Left hindlimb (tissue), 1 donor: ENCODE measurements around the gene TIGD3.
"Not testable (repeated sequence)": the region's sequence is repeated elsewhere in the genome, so short reads cannot be mapped to it uniquely, and the experiment has no call there.

Experiments used
- DNase-seq: peaks from one replicate; pipeline ENCODE4 v3.0.0-alpha.2; 2018

TIGD3 gene

DNA sequence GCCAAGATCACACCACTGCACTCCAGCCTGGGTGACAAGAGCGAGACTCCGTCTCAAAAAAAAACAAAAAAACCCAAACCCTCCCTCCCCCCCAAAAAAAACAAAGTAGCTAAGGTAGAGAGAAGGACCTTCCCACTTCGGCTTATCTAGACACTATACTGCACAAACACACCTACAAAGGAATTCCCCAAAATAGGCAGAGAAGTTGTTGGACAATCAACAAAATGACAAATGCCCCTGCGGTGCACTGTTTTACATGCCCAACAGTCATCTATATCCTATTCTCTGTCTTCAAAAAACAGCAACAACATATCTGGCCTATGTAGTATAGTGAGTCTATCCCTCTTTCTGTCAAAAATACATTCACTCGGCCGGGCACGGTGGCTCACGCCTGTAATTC lies 27.5 kb upstream of the TIGD3 start:
- no peak for DNase-seq

- DNase-seq = no peak
Measured at GRCh38 chr11:65329478-65329877, 25.1 kb upstream of the TIGD3 start.

DNA sequence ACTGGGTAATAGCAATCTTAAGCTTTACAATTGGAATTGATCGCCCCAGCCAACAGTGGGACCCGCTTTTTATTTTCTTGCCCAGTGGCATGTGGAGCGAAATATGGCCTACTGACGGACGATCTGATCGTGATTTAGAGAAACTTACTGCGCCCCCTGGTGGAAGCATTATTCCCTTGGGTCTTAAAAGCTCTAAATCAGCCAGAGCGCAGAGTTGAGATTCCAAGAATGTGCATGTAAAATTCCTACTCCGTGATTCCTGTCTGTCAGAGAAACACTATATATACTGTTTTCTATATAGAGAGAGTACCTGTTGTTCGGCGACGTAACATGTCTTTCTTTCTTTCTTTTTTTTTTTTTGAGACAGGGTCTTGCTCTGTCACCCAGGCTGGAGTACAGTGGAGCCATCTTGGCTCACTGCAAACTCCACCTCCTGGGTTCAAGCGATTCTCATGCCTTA lies 24.6 kb upstream of the TIGD3 start:
- peak; percentile 81 for DNase-seq

GRCh38 chr11:65330544-65330943 lies 24.0 kb upstream of the TIGD3 start:
- DNase-seq = no peak

GRCh38 chr11:65332591-65332990 lies 22.0 kb upstream of the TIGD3 start:
- DNase-seq = not testable (repeated sequence)

GRCh38 chr11:65334696-65335295 lies 19.8 kb upstream of the TIGD3 start:
- DNase-seq = no peak

- no peak for DNase-seq
Measured at GRCh38 chr11:65338676-65339075, 15.9 kb upstream of the TIGD3 start.

GRCh38 chr11:65340226-65340625 lies 14.3 kb upstream of the TIGD3 start:
- no peak for DNase-seq

DNA sequence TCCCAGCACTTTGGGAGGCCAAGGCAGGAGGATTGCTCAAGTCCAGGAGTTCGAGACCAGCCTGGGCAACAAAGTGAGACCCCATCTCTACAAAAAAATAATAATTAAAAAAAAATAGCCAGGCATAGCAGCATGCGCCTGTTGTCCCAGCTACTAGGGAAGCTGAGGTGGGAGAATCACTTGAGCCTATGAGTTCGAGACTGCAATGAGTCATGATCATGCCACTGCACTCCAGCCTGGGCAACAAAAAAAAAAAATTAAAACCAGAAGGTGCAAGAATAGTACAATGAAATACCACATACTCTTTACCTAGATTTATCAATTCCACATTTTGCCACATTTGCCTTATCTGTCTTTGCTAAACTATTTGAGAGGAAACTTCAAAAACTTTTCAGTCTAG lies 12.7 kb upstream of the TIGD3 start:
- DNase-seq = no peak

DNA sequence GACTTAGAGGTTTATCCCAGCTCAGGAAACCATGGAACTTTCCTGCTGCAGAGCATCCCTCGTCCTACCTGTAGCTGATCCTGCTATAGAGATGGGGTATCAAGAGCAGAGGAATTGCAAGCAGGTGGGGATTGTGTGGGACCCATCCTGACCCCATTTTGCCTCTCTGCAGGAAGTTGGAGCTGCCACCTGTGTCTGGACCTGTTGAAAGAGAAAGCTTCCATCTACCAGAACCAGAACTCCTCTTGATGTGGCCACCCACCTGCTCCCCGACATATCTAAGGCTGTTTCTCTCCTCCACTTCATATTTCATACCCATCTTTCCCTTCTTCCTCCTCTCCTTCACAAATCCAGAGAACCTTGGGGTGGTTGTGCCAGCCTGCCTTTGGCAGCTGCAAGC lies 3.0 kb upstream of the TIGD3 start:
- DNase-seq = no peak

- no peak for DNase-seq
Measured at GRCh38 chr11:65352783-65353182, 1.8 kb upstream of the TIGD3 start.

DNA sequence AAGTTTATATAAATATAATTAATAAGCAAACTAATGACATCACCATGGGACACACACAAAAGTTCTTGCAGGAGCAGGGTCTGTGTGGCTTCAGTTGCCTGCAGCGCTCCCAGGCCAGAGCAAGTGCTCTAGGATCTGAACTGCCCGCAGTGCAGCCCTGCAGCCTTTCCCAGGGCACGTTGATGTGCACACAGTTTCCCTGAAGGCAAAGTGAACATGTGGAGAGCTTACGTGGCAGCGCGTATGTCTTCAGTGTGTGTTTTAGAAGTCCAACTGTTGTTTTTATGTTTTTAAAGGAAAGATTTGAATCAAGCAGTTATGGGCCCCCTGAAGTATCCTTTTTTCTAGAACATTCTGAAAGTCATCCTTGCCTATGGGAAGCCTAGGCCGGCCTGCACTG lies 1.2 kb upstream of the TIGD3 start:
- no peak for DNase-seq

DNA sequence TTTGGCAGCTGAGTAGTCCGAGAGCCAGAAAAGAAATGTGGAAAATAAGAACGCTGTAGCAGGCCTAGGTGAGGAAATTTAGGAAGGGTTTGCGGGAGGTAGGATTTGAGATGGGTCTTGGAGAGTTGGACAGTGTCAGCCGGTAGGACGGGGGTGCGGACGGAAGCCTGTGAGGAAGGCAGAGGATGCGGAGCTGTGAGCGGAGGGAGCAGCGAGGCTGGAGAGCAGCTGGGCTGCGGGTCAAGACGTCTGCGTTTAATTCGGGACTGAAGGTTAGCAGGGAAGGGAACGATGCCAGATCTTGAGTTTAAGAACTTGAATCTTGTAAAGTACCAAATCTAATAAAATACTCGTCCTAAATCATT lies 669 bp upstream of the TIGD3 start:
- DNase-seq = no peak

GRCh38 chr11:65355013-65355775 lies 643 bp downstream of the TIGD3 start:
- DNase-seq = peak; percentile 42

DNA sequence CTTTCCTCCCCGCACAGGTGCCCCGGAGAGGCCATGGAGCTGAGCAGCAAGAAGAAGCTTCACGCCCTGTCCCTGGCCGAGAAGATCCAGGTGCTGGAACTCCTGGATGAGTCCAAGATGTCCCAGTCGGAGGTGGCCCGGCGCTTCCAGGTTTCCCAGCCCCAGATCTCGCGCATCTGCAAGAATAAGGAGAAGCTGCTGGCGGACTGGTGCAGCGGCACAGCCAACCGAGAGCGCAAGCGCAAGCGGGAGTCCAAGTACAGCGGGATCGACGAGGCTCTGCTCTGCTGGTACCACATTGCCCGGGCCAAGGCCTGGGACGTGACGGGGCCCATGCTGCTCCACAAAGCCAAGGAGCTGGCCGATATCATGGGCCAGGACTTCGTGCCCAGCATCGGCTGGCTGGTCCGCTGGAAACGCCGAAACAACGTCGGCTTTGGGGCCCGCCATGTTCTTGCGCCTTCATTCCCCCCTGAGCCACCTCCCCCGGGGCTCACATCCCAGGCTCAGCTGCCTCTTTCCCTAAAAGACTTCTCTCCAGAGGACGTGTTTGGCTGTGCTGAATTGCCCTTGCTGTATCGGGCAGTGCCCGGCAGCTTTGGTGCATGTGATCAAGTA lies 1.3 kb downstream of the TIGD3 start:
- DNase-seq = peak; percentile 44

GRCh38 chr11:65356394-65356972 lies 1.9 kb downstream of the TIGD3 start:
- no peak for DNase-seq

DNA sequence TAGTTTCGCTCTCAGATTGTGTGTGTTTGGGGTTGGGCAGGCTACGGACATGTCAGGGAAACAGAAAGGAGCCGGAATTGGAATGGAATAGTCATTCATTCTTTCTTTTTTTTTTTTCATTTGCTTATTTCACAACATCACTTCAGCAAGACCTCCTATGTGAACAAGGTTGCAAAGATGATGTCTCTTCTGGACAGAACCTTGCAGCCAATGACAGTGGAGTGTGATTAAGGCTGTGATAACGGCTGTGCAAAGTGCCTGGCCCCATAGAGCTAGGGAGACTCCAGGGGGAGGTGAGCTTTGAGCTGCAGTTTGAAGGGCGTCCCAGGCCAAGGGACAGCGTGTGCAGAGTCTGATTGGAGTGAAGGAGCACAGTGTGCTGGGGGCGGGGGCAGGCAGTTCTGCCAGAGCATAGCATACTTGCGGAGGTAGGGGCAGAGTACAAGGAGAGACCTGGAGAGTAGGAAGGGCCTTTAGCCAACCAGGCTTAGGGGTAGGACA lies 3.4 kb downstream of the TIGD3 start:
- no peak for DNase-seq

- DNase-seq = no peak
Measured at GRCh38 chr11:65362320-65362931, 7.9 kb downstream of the TIGD3 start.

GRCh38 chr11:65362966-65363365 lies 8.4 kb downstream of the TIGD3 start:
- no peak for DNase-seq

DNA sequence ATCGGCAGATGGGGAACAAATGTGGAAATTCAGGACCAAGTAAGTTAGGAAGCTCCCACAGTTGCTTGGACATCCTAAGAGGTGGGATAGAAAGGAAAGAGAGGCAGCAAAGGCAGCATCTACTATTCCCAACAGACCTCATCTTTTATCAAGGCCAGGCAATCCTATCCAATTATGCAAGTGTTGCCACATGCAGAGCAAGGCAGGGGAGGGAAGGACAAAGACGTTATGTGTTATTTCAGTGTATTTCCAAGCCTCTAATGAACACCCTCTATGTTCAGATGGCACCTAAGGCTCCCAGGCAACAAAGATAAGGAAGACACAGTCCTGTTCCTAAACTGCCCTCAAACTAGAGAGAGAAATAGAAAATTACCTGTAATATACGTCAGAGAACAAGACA lies 9.2 kb downstream of the TIGD3 start:
- DNase-seq = no peak

DNA sequence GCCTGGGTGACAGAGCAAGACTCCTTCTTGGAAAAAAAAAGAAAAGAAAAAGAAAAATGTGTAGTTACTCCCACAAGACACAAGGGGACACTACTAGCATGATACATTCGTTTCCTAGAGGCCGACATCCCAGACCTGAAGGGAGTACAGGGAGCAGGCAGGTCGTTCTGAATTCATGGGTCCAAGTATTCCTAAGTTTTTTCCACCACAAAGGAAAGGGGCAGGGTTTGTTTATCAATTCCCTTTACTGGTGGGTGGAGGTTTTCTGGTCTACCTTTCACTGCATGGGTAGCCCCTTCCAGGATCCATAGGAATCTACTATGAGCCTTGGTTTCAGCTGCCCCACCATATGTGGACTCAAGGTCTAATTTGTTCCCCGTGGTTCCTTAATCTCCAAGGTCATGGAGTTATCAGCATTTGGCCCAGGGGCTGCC lies 11.8 kb downstream of the TIGD3 start:
- DNase-seq = peak; percentile 46

DNA sequence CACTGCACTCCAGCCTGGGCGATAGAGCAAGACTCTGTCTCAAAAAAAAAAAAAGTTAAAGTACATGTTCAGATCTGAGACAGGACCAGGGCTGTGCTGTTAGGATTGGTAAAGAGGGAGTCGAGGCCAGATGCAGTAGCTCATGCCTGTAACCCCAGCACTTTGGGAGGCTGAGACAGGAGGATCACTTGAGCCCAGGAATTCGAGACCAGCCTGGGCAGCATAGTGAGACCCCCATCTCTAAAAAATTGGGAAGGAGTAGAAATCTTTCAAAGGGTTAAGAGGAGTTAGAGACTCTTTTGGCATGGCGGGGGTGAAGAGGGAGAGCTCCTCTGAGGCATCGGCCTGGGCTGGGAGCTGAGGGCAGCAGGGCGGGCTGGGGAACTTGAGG lies 16.1 kb downstream of the TIGD3 start:
- no peak for DNase-seq
